Calu3 (cell line): ENCODE data around the gene EBNA1BP2. TPM values are rescaled to one million over a fixed set of nuclear protein-coding genes. Genes with fewer than 3 reads are reported as not detected.

Experiments used
- BruUV-seq: library from RNA; stranded (reverse); fragments of 400-500 nt; replicated peaks from 2 replicates; lab custom pipeline; 2021; lab: Mats Ljungman, UMichigan
- CTCF ChIA-PET: fragments of 300-600 bp; sonication (Branson Sonifier 250); formaldehyde crosslinking; loops from one replicate; lab custom pipeline; 2022; ENCODE audit warnings: antibody characterized with exemption; lab: Charles Lee
- DNase-seq: peaks from one replicate; pipeline ENCODE4 v3.0.0; 2022
- H3K27ac Mint-ChIP-seq: one replicate; pipeline ENCODE4 v1.8.0; 2022; ENCODE audit warnings: mixed read lengths; ENCODE audit not compliant: unreplicated experiment
- H3K27me3 Mint-ChIP-seq: one replicate; pipeline ENCODE4 v1.8.0; 2022; ENCODE audit warnings: mixed read lengths; ENCODE audit not compliant: unreplicated experiment
- H3K36me3 Mint-ChIP-seq: one replicate; pipeline ENCODE4 v1.8.0; 2022; ENCODE audit warnings: mild to moderate bottlenecking, moderate library complexity, mixed read lengths; ENCODE audit not compliant: insufficient read depth, unreplicated experiment
- H3K4me1 Mint-ChIP-seq: one replicate; pipeline ENCODE4 v1.8.0; 2022; ENCODE audit warnings: mild to moderate bottlenecking, low read depth, mixed read lengths; ENCODE audit not compliant: unreplicated experiment
- H3K4me3 Mint-ChIP-seq: one replicate; pipeline ENCODE4 v1.8.0; 2022; ENCODE audit warnings: mild to moderate bottlenecking, low read depth, moderate library complexity, mixed read lengths; ENCODE audit not compliant: unreplicated experiment
- H3K9me3 Mint-ChIP-seq: one replicate; pipeline ENCODE4 v1.8.0; 2022; ENCODE audit warnings: low read depth, mixed read lengths; ENCODE audit not compliant: unreplicated experiment
- CTCF ChIP-seq: fragments of 200-600 bp; IDR thresholded peaks from one replicate; pipeline ENCODE4 v1.8.0; 2022; ENCODE audit warnings: antibody characterized with exemption; ENCODE audit not compliant: unreplicated experiment
- intact Hi-C: fragments of 100-400 bp; cut with micrococcal nuclease; formaldehyde crosslinking; loops from one replicate; pipeline ENCODE4 v1.10.0; 2022; ENCODE audit not compliant: unreplicated experiment
- total RNA-seq: library from RNA; stranded (reverse); gene quantifications from 2 replicates; pipeline ENCODE4 v1.2.3, GENCODE V29; 2022

Gene EBNA1BP2
- total RNA-seq, 1 experiment from 2014 or later, result 132 TPM

GRCh38 chr1:43171312-43171875, 696 bp downstream of the EBNA1BP2 start:
- TF ChIP-seq CTCF, result no peak
- Mint-ChIP-seq H3K27ac (peak overlapping the region; percentile 89), H3K9me3 (no peaks in the 10 kb centered on the region), H3K4me1 (peaks cover 8% of the 10 kb centered on the region), H3K4me3 (peak overlapping the region; percentile 95), H3K36me3 (peaks cover 57% of the 10 kb centered on the region), H3K27me3 (peaks cover 1% of the 10 kb centered on the region)
- CTCF ChIA-PET, result no interaction called here
- BruUV-seq, result TSS peak; percentile 54
- DNase-seq, result no peak
- intact Hi-C loops, result no loop called here

- no peak for TF ChIP-seq CTCF
- Mint-ChIP-seq H3K4me3 (no peak overlapping the region), H3K27me3 (no peaks in the 10 kb centered on the region), H3K36me3 (peaks cover 62% of the 10 kb centered on the region), H3K9me3 (no peaks in the 10 kb centered on the region), H3K27ac (no peak overlapping the region), H3K4me1 (peaks cover 8% of the 10 kb centered on the region)
- no peak for DNase-seq
- no TSS peak for BruUV-seq
- CTCF ChIA-PET, result no interaction called here
- intact Hi-C loops, result no loop called here
These were observed 6.3 kb downstream of the EBNA1BP2 start for GRCh38 chr1:43165765-43166164.

DNA sequence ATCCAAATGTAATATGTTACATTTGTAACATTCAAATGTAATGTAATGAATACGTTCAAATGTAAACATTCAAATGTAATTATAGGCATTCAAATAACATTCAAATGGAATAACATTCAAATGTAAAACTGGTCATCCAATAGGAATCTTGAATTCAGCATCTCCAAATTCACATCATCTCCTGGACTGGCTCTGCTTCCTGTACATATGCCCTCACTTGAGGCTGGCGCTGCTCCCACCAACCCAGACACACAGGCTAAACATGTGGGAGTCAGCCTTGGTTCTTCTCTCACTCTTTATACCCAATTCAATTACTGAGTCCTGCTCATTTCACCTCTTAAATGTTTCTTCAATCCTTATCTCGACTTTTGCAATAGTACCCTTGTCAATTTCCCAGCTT, 6.9 kb downstream of the EBNA1BP2 start:
- Mint-ChIP-seq H3K27me3 (no peaks in the 10 kb centered on the region), H3K27ac (no peak overlapping the region), H3K9me3 (no peaks in the 10 kb centered on the region), H3K4me3 (no peak overlapping the region), H3K4me1 (peaks cover 2% of the 10 kb centered on the region), H3K36me3 (peaks cover 56% of the 10 kb centered on the region)
- DNase-seq, result no peak
- intact Hi-C loops, result no loop called here
- no peak for TF ChIP-seq CTCF
- CTCF ChIA-PET, result no interaction called here
- no TSS peak for BruUV-seq

- CTCF ChIA-PET, result no interaction called here
- intact Hi-C loops, result no loop called here
- Mint-ChIP-seq H3K27me3 (peaks cover 40% of the 10 kb centered on the region), H3K36me3 (no peaks in the 10 kb centered on the region), H3K27ac (no peak overlapping the region), H3K4me3 (no peak overlapping the region), H3K4me1 (no peaks in the 10 kb centered on the region), H3K9me3 (no peaks in the 10 kb centered on the region)
- DNase-seq, result no peak
- TF ChIP-seq CTCF, result no peak
- no TSS peak for BruUV-seq
These were observed 16.1 kb downstream of the EBNA1BP2 start for GRCh38 chr1:43156026-43156425.
